WTC11 (cell line): ENCODE data around the gene ADAMTS15. TPM values are rescaled to one million over a fixed set of nuclear protein-coding genes. Genes with fewer than 3 reads are reported as not detected.

Experiments used
- ATAC-seq: fragments of 200-7000 bp; cut with Tn5 transposase; 2 replicates; pipeline ENCODE4 v1.10.0; 2021; ENCODE audit warnings: mild to moderate bottlenecking, moderate library complexity
- CTCF ChIA-PET: fragments of 300-600 bp; sonication (Branson Sonifier 250); formaldehyde crosslinking; loops from one replicate; lab custom pipeline; 2021; ENCODE audit warnings: antibody characterized with exemption; lab: Charles Lee
- POLR2A ChIA-PET: fragments of 350-600 bp; sonication (Branson Sonifier 250); formaldehyde crosslinking; loops from one replicate; lab custom pipeline; 2021; ENCODE audit warnings: antibody characterized with exemption; lab: Charles Lee
- DNase-seq: peaks from one replicate; pipeline ENCODE4 v3.0.0; 2021; ENCODE audit warnings: low spot score
- H3K27ac Mint-ChIP-seq: 2 replicates; pipeline ENCODE4 v1.8.0; 2021; ENCODE audit warnings: mixed read lengths
- H3K27me3 Mint-ChIP-seq: 2 replicates; pipeline ENCODE4 v1.8.0; 2021; ENCODE audit warnings: low read depth, mild to moderate bottlenecking, moderate library complexity, mixed read lengths
- H3K36me3 Mint-ChIP-seq: 2 replicates; pipeline ENCODE4 v1.8.0; 2021; ENCODE audit warnings: mixed read lengths
- H3K4me1 Mint-ChIP-seq: 2 replicates; pipeline ENCODE4 v1.8.0; 2022; ENCODE audit warnings: mixed read lengths
- H3K4me3 Mint-ChIP-seq: 2 replicates; pipeline ENCODE4 v1.8.0; 2021; ENCODE audit warnings: mild to moderate bottlenecking, moderate library complexity, mixed read lengths
- H3K9me3 Mint-ChIP-seq: 2 replicates; pipeline ENCODE4 v1.8.0; 2021; ENCODE audit warnings: mixed read lengths
- CDX4 ChIP-seq: fragments of 250-450 bp; sonication (Bioruptor Pico); IDR thresholded peaks from 2 replicates; pipeline ENCODE4 v1.9.0; 2021; ENCODE audit warnings: moderate library complexity, mild to moderate bottlenecking, inconsistent platforms, borderline replicate concordance
- CREM ChIP-seq: sonication (generic); formaldehyde crosslinking; IDR thresholded peaks from 2 replicates; pipeline ENCODE4 v1.8.1; 2022; ENCODE audit warnings: mild to moderate bottlenecking, missing genetic modification reagents, moderate library complexity
- FOXP1 ChIP-seq: sonication (generic); formaldehyde crosslinking; IDR thresholded peaks from 2 replicates; pipeline ENCODE4 v1.8.0; 2022; ENCODE audit warnings: missing genetic modification reagents, mild to moderate bottlenecking, moderate library complexity, borderline replicate concordance
- GABPB1 ChIP-seq: sonication (generic); formaldehyde crosslinking; IDR thresholded peaks from 2 replicates; pipeline ENCODE4 v1.8.1; 2023; ENCODE audit warnings: mild to moderate bottlenecking, missing genetic modification reagents
- HMGA2 ChIP-seq: fragments of 250-450 bp; sonication (Bioruptor Pico); IDR thresholded peaks from 2 replicates; pipeline ENCODE4 v1.4.0; 2021; ENCODE audit warnings: mild to moderate bottlenecking, moderate library complexity
- MXD4 ChIP-seq: fragments of 250-450 bp; sonication (Bioruptor Pico); IDR thresholded peaks from 2 replicates; pipeline ENCODE4 v1.8.0; 2021; ENCODE audit warnings: mild to moderate bottlenecking, moderate library complexity, borderline replicate concordance
- NR1H2 ChIP-seq: sonication (generic); formaldehyde crosslinking; IDR thresholded peaks from 2 replicates; pipeline ENCODE4 v1.9.0; 2021; ENCODE audit warnings: mild to moderate bottlenecking, moderate library complexity, missing genetic modification reagents
- PRRX2 ChIP-seq: fragments of 250-450 bp; sonication (Bioruptor Pico); IDR thresholded peaks from 2 replicates; pipeline ENCODE4 v1.8.0; 2021; ENCODE audit warnings: mild to moderate bottlenecking
- SMAD3 ChIP-seq: sonication (generic); formaldehyde crosslinking; IDR thresholded peaks from 2 replicates; pipeline ENCODE4 v1.8.0; 2022; ENCODE audit warnings: missing genetic modification reagents, mild to moderate bottlenecking, borderline replicate concordance
- ZNF281 ChIP-seq: sonication (generic); formaldehyde crosslinking; IDR thresholded peaks from 2 replicates; pipeline ENCODE4 v1.8.0; 2023; ENCODE audit warnings: mild to moderate bottlenecking, missing genetic modification reagents
- ZNF317 ChIP-seq: sonication (generic); formaldehyde crosslinking; IDR thresholded peaks from 2 replicates; pipeline ENCODE4 v1.8.1; 2023; ENCODE audit warnings: low read depth, mild to moderate bottlenecking, moderate library complexity, missing genetic modification reagents, borderline replicate concordance
- ZNF671 ChIP-seq: fragments of 250-450 bp; sonication (Bioruptor Pico); IDR thresholded peaks from 2 replicates; pipeline ENCODE4 v1.8.0; 2021; ENCODE audit warnings: mild to moderate bottlenecking
- total RNA-seq: library from RNA; stranded (reverse); gene quantifications from 3 replicates; pipeline ENCODE4 v1.2.3, GENCODE V29; 2021
- TF ChIP-seq, protein P1 (sequence below): sonication (generic); formaldehyde crosslinking; IDR thresholded peaks from 2 replicates; pipeline ENCODE4 v1.8.1; 2023; ENCODE audit warnings: mild to moderate bottlenecking, missing genetic modification reagents, moderate library complexity
- TF ChIP-seq, protein P2 (sequence below): sonication (generic); formaldehyde crosslinking; IDR thresholded peaks from 2 replicates; pipeline ENCODE4 v1.8.0; 2022; ENCODE audit warnings: mild to moderate bottlenecking, missing genetic modification reagents
- TF ChIP-seq, protein P3 (sequence below): fragments of 250-450 bp; sonication (Bioruptor Pico); IDR thresholded peaks from 2 replicates; pipeline ENCODE4 v1.9.0; 2021; ENCODE audit warnings: mild to moderate bottlenecking

ADAMTS15 gene
- total RNA-seq, 1 experiment from 2014 or later = 3.7 TPM

- TF ChIP-seq PRRX2 (CRISPR knock-in tag) (no peak), CDX4 (no peak), MXD4 (no peak)
- TF ChIP-seq, protein P1, sequence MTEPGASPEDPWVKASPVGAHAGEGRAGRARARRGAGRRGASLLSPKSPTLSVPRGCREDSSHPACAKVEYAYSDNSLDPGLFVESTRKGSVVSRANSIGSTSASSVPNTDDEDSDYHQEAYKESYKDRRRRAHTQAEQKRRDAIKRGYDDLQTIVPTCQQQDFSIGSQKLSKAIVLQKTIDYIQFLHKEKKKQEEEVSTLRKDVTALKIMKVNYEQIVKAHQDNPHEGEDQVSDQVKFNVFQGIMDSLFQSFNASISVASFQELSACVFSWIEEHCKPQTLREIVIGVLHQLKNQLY (CRISPR knock-in tag) = no peak
These were observed 31.9 kb upstream of the ADAMTS15 start (continued) for GRCh38 chr11:130416530-130416882.

DNA sequence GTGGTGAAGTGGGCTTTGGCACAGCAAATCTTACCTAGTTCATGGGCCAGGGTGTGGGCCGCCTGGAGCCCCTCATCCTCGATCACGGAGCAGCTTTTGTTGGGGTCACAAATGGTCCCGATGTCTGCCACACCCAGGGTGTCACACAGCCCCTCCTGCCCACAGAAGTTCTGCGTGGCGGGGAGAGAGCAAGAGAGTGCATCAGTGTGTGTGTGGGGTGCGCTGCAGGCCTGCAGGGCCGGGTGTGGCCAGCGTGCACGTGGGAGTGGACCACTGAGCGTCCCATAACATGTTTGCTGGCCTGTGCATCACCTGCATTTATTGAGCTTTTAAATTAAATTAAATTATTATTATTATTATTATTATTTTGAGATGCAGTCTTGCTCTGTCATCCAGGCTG is 31.5 kb upstream of the ADAMTS15 start:
- CTCF ChIA-PET = interaction anchor here (1.1 to 1.3 kb wide), 2 partner anchors 8 to 46 kb away, joined by 4 to 5 read pairs; no protein-coding TSS in a partner anchor
- peaks cover 3% of the 10 kb centered on the region; the same call in 1 of the 2 replicates for H3K9me3 Mint-ChIP-seq

GRCh38 chr11:130418210-130418609 is 30.2 kb upstream of the ADAMTS15 start:
- POLR2A ChIA-PET = no interaction called here
- peaks cover 2% of the 10 kb centered on the region; the same call in 1 of the 2 replicates for H3K27me3 Mint-ChIP-seq
- peaks cover 30% of the 10 kb centered on the region for H3K4me1 Mint-ChIP-seq
- no peak overlapping the region for H3K4me3 Mint-ChIP-seq
- no peak for DNase-seq
- CTCF ChIA-PET = no interaction called here
- no peak for ATAC-seq
- no peak overlapping the region for H3K27ac Mint-ChIP-seq
- TF ChIP-seq ZNF317 (no peak), FOXP1 (CRISPR knock-in tag) (no peak), CREM (CRISPR knock-in tag) (no peak), ZNF671 (CRISPR knock-in tag) (no peak), SMAD3 (no peak), ZNF281 (CRISPR knock-in tag) (no peak)
- TF ChIP-seq, protein P2, sequence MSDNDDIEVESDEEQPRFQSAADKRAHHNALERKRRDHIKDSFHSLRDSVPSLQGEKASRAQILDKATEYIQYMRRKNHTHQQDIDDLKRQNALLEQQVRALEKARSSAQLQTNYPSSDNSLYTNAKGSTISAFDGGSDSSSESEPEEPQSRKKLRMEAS (CRISPR knock-in tag) = no peak
- TF ChIP-seq, protein P3, sequence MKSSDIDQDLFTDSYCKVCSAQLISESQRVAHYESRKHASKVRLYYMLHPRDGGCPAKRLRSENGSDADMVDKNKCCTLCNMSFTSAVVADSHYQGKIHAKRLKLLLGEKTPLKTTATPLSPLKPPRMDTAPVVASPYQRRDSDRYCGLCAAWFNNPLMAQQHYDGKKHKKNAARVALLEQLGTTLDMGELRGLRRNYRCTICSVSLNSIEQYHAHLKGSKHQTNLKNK (CRISPR knock-in tag) = no peak
- TF ChIP-seq, all 79 proteins: peak for 0
- Mint-ChIP-seq H3K9me3 (peaks cover 3% of the 10 kb centered on the region; the same call in 1 of the 2 replicates), H3K36me3 (peaks cover 6% of the 10 kb centered on the region)

More for the DNA sequence above, 31.5 kb upstream of the ADAMTS15 start:
- POLR2A ChIA-PET = no interaction called here
- Mint-ChIP-seq H3K36me3 (peaks cover 8% of the 10 kb centered on the region), H3K4me3 (no peak overlapping the region), H3K27me3 (peaks cover 2% of the 10 kb centered on the region; the same call in 1 of the 2 replicates), H3K27ac (no peak overlapping the region), H3K4me1 (peaks cover 32% of the 10 kb centered on the region)
- no peak for ATAC-seq
- TF ChIP-seq HMGA2 (CRISPR knock-in tag) (peak; percentile 54; the same call in 1 of the 2 replicates), NR1H2 (CRISPR knock-in tag) (no peak)
- TF ChIP-seq, all 79 proteins: peak for 1
- DNase-seq = no peak

GRCh38 chr11:130418756-130419155 is 29.7 kb upstream of the ADAMTS15 start:
- no peak for ATAC-seq

More at GRCh38 chr11:130418756-130419155, 29.7 kb upstream of the ADAMTS15 start:
- ChIA-PET POLR2A (no interaction called here), CTCF (no interaction called here)
- Mint-ChIP-seq H3K27ac (no peak overlapping the region), H3K27me3 (peaks cover 2% of the 10 kb centered on the region; the same call in 1 of the 2 replicates), H3K36me3 (peaks cover 5% of the 10 kb centered on the region), H3K4me1 (peaks cover 24% of the 10 kb centered on the region), H3K9me3 (peaks cover 3% of the 10 kb centered on the region; the same call in 1 of the 2 replicates), H3K4me3 (no peak overlapping the region)
- no peak for DNase-seq
- TF ChIP-seq HMGA2 (CRISPR knock-in tag) (no peak), GABPB1 (CRISPR knock-in tag) (no peak)
